A549 (cell line): ENCODE data around the gene TRMO.

Experiments used
- EP300 ChIP-seq, 2 experiments: fragments of >200 bp; sonication (Bioruptor Twin); formaldehyde crosslinking; IDR thresholded peaks; 2 replicates in 1 of 2; 3 replicates in 1 of 2; pipeline ENCODE4 v1.6.1; 2016 to 2017
- POLR2A ChIP-seq: IDR thresholded peaks from 2 replicates; pipeline ENCODE4 v1.6.1; 2012; ENCODE audit warnings: mild to moderate bottlenecking, low read length
- TP53 ChIP-seq: fragments of 250-450 bp; sonication (Bioruptor Pico); IDR thresholded peaks from 2 replicates; pipeline ENCODE4 v1.5.0; 2021; ENCODE audit warnings: mild to moderate bottlenecking, moderate library complexity
- TF ChIP-seq, protein P1 (sequence below): fragments of 250-450 bp; sonication (Bioruptor Pico); IDR thresholded peaks from 2 replicates; pipeline ENCODE4 v1.5.0; 2020; ENCODE audit warnings: low read depth, mild to moderate bottlenecking, moderate library complexity
- TF ChIP-seq, protein P2 (sequence below): fragments of 200-600 bp; sonication (generic); IDR thresholded peaks from 2 replicates; pipeline ENCODE4 v1.6.1; 2016; ENCODE audit warnings: antibody characterized with exemption, mild to moderate bottlenecking, moderate library complexity
- TF ChIP-seq, protein P3 (sequence below): fragments of >200 bp; sonication (Bioruptor Twin); formaldehyde crosslinking; IDR thresholded peaks from 3 replicates; pipeline ENCODE4 v1.5.1; 2016

DNA sequence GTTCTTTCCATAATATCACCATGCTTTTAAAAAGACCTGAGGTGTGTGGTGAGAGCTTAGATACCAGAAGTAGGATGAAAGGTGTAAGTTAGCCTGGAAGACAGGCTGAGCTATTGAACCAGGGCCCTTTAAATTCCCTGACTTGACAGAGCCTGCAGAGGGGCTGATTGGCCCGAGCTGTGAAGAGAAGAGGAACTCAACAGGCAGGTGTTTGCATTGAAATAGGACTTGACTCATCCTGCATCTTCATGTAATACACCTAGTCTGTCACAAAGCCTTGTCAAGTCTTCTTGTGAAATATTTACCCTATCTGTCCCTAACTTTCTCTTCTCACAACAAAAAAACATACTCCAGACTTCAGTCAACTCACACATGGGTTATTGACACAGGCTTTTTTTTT lies 44.2 kb upstream of the TRMO start:
- TF ChIP-seq POLR2A (no peak), TP53 (CRISPR knock-in tag) (no peak), EP300 (IDR thresholded peaks at IDR 0.05) (no peak)
- TF ChIP-seq, protein P1, sequence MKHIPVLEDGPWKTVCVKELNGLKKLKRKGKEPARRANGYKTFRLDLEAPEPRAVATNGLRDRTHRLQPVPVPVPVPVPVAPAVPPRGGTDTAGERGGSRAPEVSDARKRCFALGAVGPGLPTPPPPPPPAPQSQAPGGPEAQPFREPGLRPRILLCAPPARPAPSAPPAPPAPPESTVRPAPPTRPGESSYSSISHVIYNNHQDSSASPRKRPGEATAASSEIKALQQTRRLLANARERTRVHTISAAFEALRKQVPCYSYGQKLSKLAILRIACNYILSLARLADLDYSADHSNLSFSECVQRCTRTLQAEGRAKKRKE (CRISPR knock-in tag) = no peak
- TF ChIP-seq, protein P2, sequence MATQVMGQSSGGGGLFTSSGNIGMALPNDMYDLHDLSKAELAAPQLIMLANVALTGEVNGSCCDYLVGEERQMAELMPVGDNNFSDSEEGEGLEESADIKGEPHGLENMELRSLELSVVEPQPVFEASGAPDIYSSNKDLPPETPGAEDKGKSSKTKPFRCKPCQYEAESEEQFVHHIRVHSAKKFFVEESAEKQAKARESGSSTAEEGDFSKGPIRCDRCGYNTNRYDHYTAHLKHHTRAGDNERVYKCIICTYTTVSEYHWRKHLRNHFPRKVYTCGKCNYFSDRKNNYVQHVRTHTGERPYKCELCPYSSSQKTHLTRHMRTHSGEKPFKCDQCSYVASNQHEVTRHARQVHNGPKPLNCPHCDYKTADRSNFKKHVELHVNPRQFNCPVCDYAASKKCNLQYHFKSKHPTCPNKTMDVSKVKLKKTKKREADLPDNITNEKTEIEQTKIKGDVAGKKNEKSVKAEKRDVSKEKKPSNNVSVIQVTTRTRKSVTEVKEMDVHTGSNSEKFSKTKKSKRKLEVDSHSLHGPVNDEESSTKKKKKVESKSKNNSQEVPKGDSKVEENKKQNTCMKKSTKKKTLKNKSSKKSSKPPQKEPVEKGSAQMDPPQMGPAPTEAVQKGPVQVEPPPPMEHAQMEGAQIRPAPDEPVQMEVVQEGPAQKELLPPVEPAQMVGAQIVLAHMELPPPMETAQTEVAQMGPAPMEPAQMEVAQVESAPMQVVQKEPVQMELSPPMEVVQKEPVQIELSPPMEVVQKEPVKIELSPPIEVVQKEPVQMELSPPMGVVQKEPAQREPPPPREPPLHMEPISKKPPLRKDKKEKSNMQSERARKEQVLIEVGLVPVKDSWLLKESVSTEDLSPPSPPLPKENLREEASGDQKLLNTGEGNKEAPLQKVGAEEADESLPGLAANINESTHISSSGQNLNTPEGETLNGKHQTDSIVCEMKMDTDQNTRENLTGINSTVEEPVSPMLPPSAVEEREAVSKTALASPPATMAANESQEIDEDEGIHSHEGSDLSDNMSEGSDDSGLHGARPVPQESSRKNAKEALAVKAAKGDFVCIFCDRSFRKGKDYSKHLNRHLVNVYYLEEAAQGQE = no peak
- TF ChIP-seq, protein P3, sequence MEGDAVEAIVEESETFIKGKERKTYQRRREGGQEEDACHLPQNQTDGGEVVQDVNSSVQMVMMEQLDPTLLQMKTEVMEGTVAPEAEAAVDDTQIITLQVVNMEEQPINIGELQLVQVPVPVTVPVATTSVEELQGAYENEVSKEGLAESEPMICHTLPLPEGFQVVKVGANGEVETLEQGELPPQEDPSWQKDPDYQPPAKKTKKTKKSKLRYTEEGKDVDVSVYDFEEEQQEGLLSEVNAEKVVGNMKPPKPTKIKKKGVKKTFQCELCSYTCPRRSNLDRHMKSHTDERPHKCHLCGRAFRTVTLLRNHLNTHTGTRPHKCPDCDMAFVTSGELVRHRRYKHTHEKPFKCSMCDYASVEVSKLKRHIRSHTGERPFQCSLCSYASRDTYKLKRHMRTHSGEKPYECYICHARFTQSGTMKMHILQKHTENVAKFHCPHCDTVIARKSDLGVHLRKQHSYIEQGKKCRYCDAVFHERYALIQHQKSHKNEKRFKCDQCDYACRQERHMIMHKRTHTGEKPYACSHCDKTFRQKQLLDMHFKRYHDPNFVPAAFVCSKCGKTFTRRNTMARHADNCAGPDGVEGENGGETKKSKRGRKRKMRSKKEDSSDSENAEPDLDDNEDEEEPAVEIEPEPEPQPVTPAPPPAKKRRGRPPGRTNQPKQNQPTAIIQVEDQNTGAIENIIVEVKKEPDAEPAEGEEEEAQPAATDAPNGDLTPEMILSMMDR = no peak
